Measurements from ENCODE around the gene DAB1. TPM values are rescaled to one million over a fixed set of nuclear protein-coding genes. Genes with fewer than 3 reads are reported as not detected.

DAB1 gene
- total RNA-seq, 3 donors from 2014 or later, result 0.61 to 2.0 (median 0.92) TPM

GRCh38 chr1:57124170-57124569 lies 299.7 kb downstream of the DAB1 start:
- Histone ChIP-seq H3K9me3 (no peaks in the 10 kb centered on the region), H3K4me3 (no peak overlapping the region), H3K4me1 (ENCODE audit: low read depth) (no peaks in the 10 kb centered on the region), H3K36me3 (ENCODE audit: low read depth) (no peaks in the 10 kb centered on the region)
- TF ChIP-seq, protein P1, sequence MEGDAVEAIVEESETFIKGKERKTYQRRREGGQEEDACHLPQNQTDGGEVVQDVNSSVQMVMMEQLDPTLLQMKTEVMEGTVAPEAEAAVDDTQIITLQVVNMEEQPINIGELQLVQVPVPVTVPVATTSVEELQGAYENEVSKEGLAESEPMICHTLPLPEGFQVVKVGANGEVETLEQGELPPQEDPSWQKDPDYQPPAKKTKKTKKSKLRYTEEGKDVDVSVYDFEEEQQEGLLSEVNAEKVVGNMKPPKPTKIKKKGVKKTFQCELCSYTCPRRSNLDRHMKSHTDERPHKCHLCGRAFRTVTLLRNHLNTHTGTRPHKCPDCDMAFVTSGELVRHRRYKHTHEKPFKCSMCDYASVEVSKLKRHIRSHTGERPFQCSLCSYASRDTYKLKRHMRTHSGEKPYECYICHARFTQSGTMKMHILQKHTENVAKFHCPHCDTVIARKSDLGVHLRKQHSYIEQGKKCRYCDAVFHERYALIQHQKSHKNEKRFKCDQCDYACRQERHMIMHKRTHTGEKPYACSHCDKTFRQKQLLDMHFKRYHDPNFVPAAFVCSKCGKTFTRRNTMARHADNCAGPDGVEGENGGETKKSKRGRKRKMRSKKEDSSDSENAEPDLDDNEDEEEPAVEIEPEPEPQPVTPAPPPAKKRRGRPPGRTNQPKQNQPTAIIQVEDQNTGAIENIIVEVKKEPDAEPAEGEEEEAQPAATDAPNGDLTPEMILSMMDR (IDR thresholded peaks at IDR 0.05), result no peak
- intact Hi-C loops (cut with DNase I, micrococcal nuclease), result no loop called here
- ATAC-seq, result no peak
- DNase-seq, result no peak

- H3K4me1 ChIP-seq (ENCODE audit: low read depth), result no peaks in the 10 kb centered on the region
- no peak for ATAC-seq
- TF ChIP-seq, protein P1 (IDR thresholded peaks at IDR 0.05), result no peak
- H3K9me3 ChIP-seq, result no peaks in the 10 kb centered on the region
- intact Hi-C loops (cut with DNase I, micrococcal nuclease), result no loop called here
- no peak for DNase-seq
- H3K36me3 ChIP-seq (ENCODE audit: low read depth), result no peaks in the 10 kb centered on the region
- no peak overlapping the region for H3K4me3 ChIP-seq
Measured at GRCh38 chr1:57122031-57122430, 301.8 kb downstream of the DAB1 start.

GRCh38 chr1:57118948-57119603 lies 304.8 kb downstream of the DAB1 start:
- Histone ChIP-seq H3K4me3 (no peak overlapping the region), H3K4me1 (ENCODE audit: low read depth) (no peaks in the 10 kb centered on the region), H3K9me3 (no peaks in the 10 kb centered on the region), H3K36me3 (ENCODE audit: low read depth) (no peaks in the 10 kb centered on the region)
- no peak for ATAC-seq
- DNase-seq, result no peak
- intact Hi-C loops (cut with DNase I, micrococcal nuclease), result no loop called here
- TF ChIP-seq, protein P1 (IDR thresholded peaks at IDR 0.05), result no peak

DNA sequence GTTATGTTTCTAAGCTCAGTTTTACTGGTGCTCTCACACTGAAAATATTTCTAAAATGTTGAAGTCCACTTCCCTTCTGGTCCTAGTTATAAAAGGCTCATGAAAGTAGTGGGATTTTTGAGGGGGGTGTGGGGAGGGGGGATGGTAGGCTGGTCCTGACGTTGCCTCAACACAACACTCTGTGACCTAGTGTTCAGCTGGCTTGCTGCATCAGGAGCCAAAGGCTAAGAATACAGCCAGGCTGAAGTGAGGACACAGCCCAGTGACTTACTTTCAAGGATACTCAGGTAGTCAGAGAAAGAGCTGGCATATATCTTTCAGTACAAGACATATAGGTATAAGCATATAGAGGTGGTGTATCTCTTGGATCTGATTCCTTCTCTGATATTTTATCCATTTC lies 306.1 kb downstream of the DAB1 start:
- no peaks in the 10 kb centered on the region for H3K4me1 ChIP-seq (ENCODE audit: low read depth)
- no peaks in the 10 kb centered on the region for H3K9me3 ChIP-seq
- ATAC-seq, result no peak
- no peaks in the 10 kb centered on the region for H3K36me3 ChIP-seq (ENCODE audit: low read depth)
- no peak overlapping the region for H3K4me3 ChIP-seq
- TF ChIP-seq, protein P1 (IDR thresholded peaks at IDR 0.05), result no peak
- DNase-seq, result no peak
- intact Hi-C loops (cut with DNase I, micrococcal nuclease), result no loop called here

- no peak for ATAC-seq
- Histone ChIP-seq H3K36me3 (ENCODE audit: low read depth) (no peaks in the 10 kb centered on the region), H3K9me3 (no peaks in the 10 kb centered on the region), H3K4me1 (ENCODE audit: low read depth) (no peaks in the 10 kb centered on the region), H3K4me3 (no peak overlapping the region)
- TF ChIP-seq, protein P1 (IDR thresholded peaks at IDR 0.05), result no peak
- intact Hi-C loops (cut with DNase I, micrococcal nuclease), result no loop called here
- no peak for DNase-seq
Measured at GRCh38 chr1:57116871-57117270, 307.0 kb downstream of the DAB1 start.
